HEK293 (cell line): ENCODE data around the gene ANTKMT.
A peak's percentile ranks its signal among the peaks of the same experiment; 100 is the strongest.

ENCODE experiments used
- CTCF ChIA-PET: fragments of 350-600 bp; formaldehyde crosslinking; extraction: SDS; loops from one replicate; lab custom pipeline; 2021; ENCODE audit warnings: antibody characterized with exemption; lab: Yijun Ruan, JAX
- POLR2A ChIA-PET: fragments of 300-600 bp; formaldehyde crosslinking; extraction: SDS; loops from one replicate; lab custom pipeline; 2020; ENCODE audit warnings: antibody characterized with exemption, inconsistent platforms; lab: Yijun Ruan, JAX
- H3K27ac ChIP-seq: fragments of 200-500 bp; sonication (Bioruptor generic); 2 replicates; pipeline ENCODE4 v1.5.1; 2014; ENCODE audit warnings: low read depth, low read length, control low read depth, inconsistent platforms; ENCODE audit errors: extremely low read depth
- H3K36me3 ChIP-seq, 2 experiments: fragments of 200-500 bp in 1 of 2; sonication (Bioruptor generic) in 1 of 2; 1 replicate in 1 of 2; 2 replicates in 1 of 2; pipeline ENCODE4 v1.5.1; 2014 to 2017; ENCODE audit warnings: inconsistent platforms in 2 of 2, low read length in 2 of 2; ENCODE audit not compliant: control insufficient read depth in 2 of 2, insufficient read depth in 1 of 2
- H3K4me1 ChIP-seq: fragments of 200-500 bp; sonication (Bioruptor generic); 2 replicates; pipeline ENCODE4 v1.5.1; 2014; ENCODE audit warnings: mild to moderate bottlenecking, low read length, inconsistent platforms; ENCODE audit not compliant: control insufficient read depth, insufficient read depth
- H3K4me3 ChIP-seq: 2 replicates; pipeline ENCODE4 v1.5.1; 2011; ENCODE audit warnings: low read depth, mild to moderate bottlenecking, control low read depth, low read length, moderate library complexity
- H3K9me3 ChIP-seq: fragments of 200-500 bp; sonication (Bioruptor generic); 2 replicates; pipeline ENCODE4 v1.5.1; 2014; ENCODE audit warnings: low read depth, low read length, inconsistent platforms; ENCODE audit not compliant: control insufficient read depth, insufficient read depth
- GLIS1 ChIP-seq: fragments of 450-650 bp; formaldehyde crosslinking; IDR thresholded peaks from 2 replicates; pipeline ENCODE4 v1.5.1; 2016; ENCODE audit warnings: missing biosample characterization, missing genetic modification characterization
- KLF16 ChIP-seq: fragments of 450-650 bp; formaldehyde crosslinking; IDR thresholded peaks from 2 replicates; pipeline ENCODE4 v1.5.1; 2017; ENCODE audit warnings: missing biosample characterization, missing genetic modification characterization
- KLF8 ChIP-seq: fragments of 450-650 bp; formaldehyde crosslinking; IDR thresholded peaks from 2 replicates; pipeline ENCODE4 v1.5.1; 2016; ENCODE audit warnings: missing biosample characterization, missing genetic modification characterization
- PRDM4 ChIP-seq: fragments of 450-650 bp; formaldehyde crosslinking; IDR thresholded peaks from 2 replicates; pipeline ENCODE4 v1.5.1; 2017; ENCODE audit warnings: missing biosample characterization, missing genetic modification characterization
- REST ChIP-seq: fragments of 450-650 bp; formaldehyde crosslinking; IDR thresholded peaks from 2 replicates; pipeline ENCODE4 v1.5.1; 2016; ENCODE audit warnings: missing biosample characterization, missing genetic modification characterization
- SALL2 ChIP-seq: fragments of 450-650 bp; formaldehyde crosslinking; IDR thresholded peaks from 2 replicates; pipeline ENCODE4 v1.5.0; 2017; ENCODE audit warnings: missing biosample characterization, mild to moderate bottlenecking, missing genetic modification characterization, borderline replicate concordance
- YY2 ChIP-seq: fragments of 450-650 bp; formaldehyde crosslinking; IDR thresholded peaks from 2 replicates; pipeline ENCODE4 v1.5.1; 2016; ENCODE audit warnings: missing biosample characterization, missing genetic modification characterization
- ZFHX2 ChIP-seq: fragments of 450-650 bp; formaldehyde crosslinking; conservative IDR thresholded peaks from 2 replicates; pipeline ENCODE4 v1.5.1; 2016; ENCODE audit warnings: missing biosample characterization, missing genetic modification characterization
- ZNF202 ChIP-seq: fragments of 450-650 bp; formaldehyde crosslinking; IDR thresholded peaks from 2 replicates; pipeline ENCODE4 v1.5.1; 2016; ENCODE audit warnings: missing biosample characterization, missing genetic modification characterization, borderline replicate concordance
- ZNF398 ChIP-seq: fragments of 450-650 bp; formaldehyde crosslinking; IDR thresholded peaks from 2 replicates; pipeline ENCODE4 v1.5.1; 2017; ENCODE audit warnings: missing biosample characterization, missing genetic modification characterization
- ZNF48 ChIP-seq: fragments of 450-650 bp; formaldehyde crosslinking; IDR thresholded peaks from 2 replicates; pipeline ENCODE4 v1.5.1; 2016; ENCODE audit warnings: missing biosample characterization, missing genetic modification characterization
- ZNF518A ChIP-seq: fragments of 450-650 bp; formaldehyde crosslinking; conservative IDR thresholded peaks from 2 replicates; pipeline ENCODE4 v1.5.1; 2016; ENCODE audit warnings: low read depth, missing biosample characterization, missing genetic modification characterization
- ZNF623 ChIP-seq: fragments of 450-650 bp; formaldehyde crosslinking; IDR thresholded peaks from 2 replicates; pipeline ENCODE4 v1.5.1; 2016; ENCODE audit warnings: missing biosample characterization, missing genetic modification characterization
- ZNF664 ChIP-seq: fragments of 450-650 bp; formaldehyde crosslinking; IDR thresholded peaks from 2 replicates; pipeline ENCODE4 v1.5.1; 2016; ENCODE audit warnings: missing biosample characterization, missing genetic modification characterization
- ZNF701 ChIP-seq: fragments of 450-650 bp; formaldehyde crosslinking; IDR thresholded peaks from 2 replicates; pipeline ENCODE4 v1.5.1; 2016; ENCODE audit warnings: missing biosample characterization, missing genetic modification characterization
- ZSCAN18 ChIP-seq: fragments of 450-650 bp; formaldehyde crosslinking; IDR thresholded peaks from 2 replicates; pipeline ENCODE4 v1.5.1; 2016; ENCODE audit warnings: missing biosample characterization, missing genetic modification characterization
- ZSCAN30 ChIP-seq: fragments of 450-650 bp; IDR thresholded peaks from 2 replicates; pipeline ENCODE4 v1.5.1; 2018; ENCODE audit warnings: missing biosample characterization, mild to moderate bottlenecking, missing genetic modification characterization, moderate library complexity
- ZSCAN4 ChIP-seq: fragments of 450-650 bp; formaldehyde crosslinking; IDR thresholded peaks from 2 replicates; pipeline ENCODE4 v1.5.1; 2017; ENCODE audit warnings: missing biosample characterization, missing genetic modification characterization

ANTKMT gene

GRCh38 chr16:706189-707061 is 14.5 kb upstream of the ANTKMT start:
- Histone ChIP-seq H3K36me3 (no peaks in the 10 kb centered on the region), H3K9me3 (no peaks in the 10 kb centered on the region), H3K4me3 (peak overlapping the region; percentile 4; the same call in 1 of the 2 replicates), H3K27ac (no peak overlapping the region), H3K4me1 (peaks cover 5% of the 10 kb centered on the region)
- POLR2A ChIA-PET = interaction anchor here (0.6 to 2.3 kb wide), 4 partner anchors 11 to 43 kb away, joined by 3 to 8 read pairs (median 4); partner anchors contain the start of genes ANTKMT and STUB1
- CTCF ChIA-PET = interaction anchor here (0.6 to 1.1 kb wide), 3 partner anchors 10 to 79 kb away, joined by 3 to 5 read pairs (median 3); no protein-coding TSS in a partner anchor
- TF ChIP-seq GLIS1 (tag by site-specific recombination) (peak; percentile 60), ZNF623 (no peak), PRDM4 (tag by site-specific recombination) (no peak), ZSCAN18 (tag by site-specific recombination) (no peak), SALL2 (no peak), ZNF664 (tag by site-specific recombination) (no peak), YY2 (tag by site-specific recombination) (no peak), ZSCAN30 (tag by site-specific recombination) (no peak), ZSCAN4 (tag by site-specific recombination) (no peak), ZNF48 (tag by site-specific recombination) (no peak), ZNF398 (tag by site-specific recombination) (no peak), ZNF701 (tag by site-specific recombination) (no peak), KLF16 (tag by site-specific recombination) (no peak), ZFHX2 (tag by site-specific recombination) (no peak), ZNF202 (tag by site-specific recombination) (no peak), KLF8 (tag by site-specific recombination) (no peak; the same call in 1 of the 2 replicates), REST (tag by site-specific recombination) (no peak), ZNF518A (tag by site-specific recombination) (no peak)
